ENCODE measurements around the gene SMAD1.

Gene SMAD1

GRCh38 chr4:145480257-145480656, 1.4 kb upstream of the SMAD1 start:
- TF ChIP-seq CTCF (conservative IDR thresholded peaks at IDR 0.05; ENCODE audit: low read length) = no peak
- no peak overlapping the region for H3K4me3 ChIP-seq (ENCODE audit: low read length)
- no peak for DNase-seq (ENCODE audit: low read depth)

- DNase-seq (ENCODE audit: low read depth) = no peak
- peak overlapping the region; percentile 77 for H3K4me3 ChIP-seq (ENCODE audit: low read length)
- TF ChIP-seq CTCF (conservative IDR thresholded peaks at IDR 0.05; ENCODE audit: low read length) = no peak
These were observed 222 bp downstream of the SMAD1 start for GRCh38 chr4:145481942-145482208.

- DNase-seq (ENCODE audit: low read depth) = peak; percentile 67
- no peak; the same call in 1 of the 2 replicates for TF ChIP-seq CTCF (conservative IDR thresholded peaks at IDR 0.05; ENCODE audit: low read length)
- H3K4me3 ChIP-seq (ENCODE audit: low read length) = peak overlapping the region; percentile 77
These were observed 770 bp downstream of the SMAD1 start for GRCh38 chr4:145482209-145483037.

GRCh38 chr4:145483514-145483913, 1.9 kb downstream of the SMAD1 start:
- TF ChIP-seq CTCF (conservative IDR thresholded peaks at IDR 0.05; ENCODE audit: low read length) = no peak
- no peak for DNase-seq (ENCODE audit: low read depth)
- H3K4me3 ChIP-seq (ENCODE audit: low read length) = peak overlapping the region; percentile 77

GRCh38 chr4:145484225-145484846, 2.7 kb downstream of the SMAD1 start:
- no peak for DNase-seq (ENCODE audit: low read depth)
- no peak overlapping the region for H3K4me3 ChIP-seq (ENCODE audit: low read length)
- no peak for TF ChIP-seq CTCF (conservative IDR thresholded peaks at IDR 0.05; ENCODE audit: low read length)

GRCh38 chr4:145485120-145485519, 3.5 kb downstream of the SMAD1 start:
- DNase-seq (ENCODE audit: low read depth) = no peak
- TF ChIP-seq CTCF (conservative IDR thresholded peaks at IDR 0.05; ENCODE audit: low read length) = no peak
- no peak overlapping the region for H3K4me3 ChIP-seq (ENCODE audit: low read length)

GRCh38 chr4:145486603-145487002, 5.0 kb downstream of the SMAD1 start:
- no peak overlapping the region for H3K4me3 ChIP-seq (ENCODE audit: low read length)
- TF ChIP-seq CTCF (conservative IDR thresholded peaks at IDR 0.05; ENCODE audit: low read length) = no peak
- no peak for DNase-seq (ENCODE audit: low read depth)

Data from AG10803 (cell line).